Activated CD4-positive, alpha-beta T cell treated with anti-CD3 and anti-CD28 coated beads, Interleukin-2, Interleukin-6, amounts not matched to agents 100 ng/mL and 50 ng/mL, durations not matched to agents 16 hours and 8 hours (primary cell): ENCODE data around the gene TSPEAR.
"Not testable (repeated sequence)": the region's sequence is repeated elsewhere in the genome, so short reads cannot be mapped to it uniquely, and the experiment has no call there.

Experiments
- DNase-seq: peaks from one replicate; pipeline ENCODE4 v3.0.0-alpha.2; 2020

Gene TSPEAR

GRCh38 chr21:44580231-44580821 lies 131.0 kb downstream of the TSPEAR start, which contains the start of gene KRTAP10-5:
Gene KRTAP10-5, minus strand, starts transcription at chr21:44580604. Its CDS starts 26 bp downstream, at chr21:44580578.
- DNase-seq: not testable (repeated sequence)

DNA sequence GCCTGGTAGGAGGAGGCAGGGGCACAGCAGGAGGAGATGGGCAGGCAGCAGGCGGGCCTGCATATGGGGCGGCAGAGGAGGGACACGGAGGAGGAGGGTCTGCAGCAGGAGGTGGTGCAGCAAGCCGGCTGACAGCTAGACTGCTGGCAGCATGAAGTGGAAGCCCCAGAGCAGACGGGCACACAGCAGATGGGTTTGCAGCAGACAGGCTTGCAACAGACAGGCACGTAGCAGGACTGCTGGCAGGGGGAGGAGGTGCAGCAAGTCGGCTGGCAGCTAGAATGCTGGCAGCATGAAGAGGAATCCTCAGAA lies 131.6 kb downstream of the TSPEAR start:
- DNase-seq: no peak

DNA sequence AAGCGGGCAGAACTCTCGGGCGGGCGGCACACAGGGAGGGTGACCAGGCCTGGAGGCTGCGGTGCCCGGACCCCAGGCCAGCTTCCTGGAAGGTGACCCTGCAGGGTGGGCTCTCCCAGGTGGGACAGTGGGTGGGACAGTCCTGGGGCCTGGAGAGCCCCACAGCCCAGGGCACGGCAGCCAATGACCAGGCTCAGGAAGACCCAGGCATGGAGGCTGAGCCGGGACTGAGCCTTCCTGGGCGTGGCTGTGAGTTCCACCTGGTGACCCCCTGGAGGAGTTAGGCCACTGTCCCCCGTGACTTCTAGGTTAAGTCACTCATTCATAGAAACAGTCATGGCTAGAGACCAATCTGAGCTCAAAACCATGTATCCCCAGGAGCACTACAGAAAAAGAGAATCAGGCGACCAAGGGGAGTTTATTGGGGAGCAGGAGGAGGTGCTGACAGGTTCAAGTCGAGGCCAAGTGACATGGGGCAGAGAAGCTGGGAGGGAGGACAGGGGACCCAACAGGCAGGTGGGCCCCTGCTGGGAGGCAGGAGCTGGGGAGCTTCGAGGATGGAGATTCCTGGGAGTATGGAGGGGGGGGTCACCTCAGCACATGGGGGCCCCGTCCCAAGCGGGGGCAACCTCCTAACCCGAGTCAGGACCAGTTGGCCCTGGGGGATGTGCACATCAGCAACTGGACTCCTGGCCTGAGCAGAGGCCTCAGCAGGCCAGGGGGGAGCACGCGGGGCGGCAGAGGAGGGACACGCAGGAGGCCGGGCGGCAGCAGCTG lies 132.1 kb downstream of the TSPEAR start:
- no peak for DNase-seq

DNA sequence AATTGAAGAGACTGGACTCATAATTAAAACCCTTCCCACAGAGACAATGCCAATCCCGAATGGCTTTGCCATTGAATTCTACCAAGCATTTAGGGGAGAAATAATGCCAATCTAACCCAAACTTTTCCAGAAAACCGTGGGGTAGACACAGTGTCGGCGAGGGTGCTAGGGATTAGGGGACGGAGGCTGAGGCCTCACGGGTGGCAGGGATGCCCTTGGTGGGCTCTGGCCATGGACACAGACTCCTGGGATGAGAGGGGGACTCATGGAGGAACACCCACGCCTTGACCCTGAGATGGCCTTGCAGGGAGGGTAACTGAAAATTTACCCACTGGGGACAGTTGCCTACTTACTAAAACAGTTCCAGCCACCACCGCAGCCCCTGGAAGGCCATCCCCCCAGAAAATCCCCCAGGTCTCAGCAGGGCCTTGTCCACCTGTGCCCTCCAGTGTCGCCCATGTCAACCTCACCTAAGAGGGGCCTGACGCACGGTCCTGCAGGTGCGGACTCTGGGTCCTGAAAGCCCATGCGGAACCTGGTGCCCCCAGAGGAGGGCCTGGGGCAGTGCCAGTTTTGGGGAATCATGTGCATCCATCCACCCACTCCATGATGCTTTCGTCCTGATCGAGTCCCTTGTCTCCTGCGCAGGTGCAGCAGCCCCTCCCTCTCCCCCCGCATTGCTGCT lies 132.9 kb downstream of the TSPEAR start:
- no peak for DNase-seq

- no peak for DNase-seq
These were observed 135.3 kb downstream of the TSPEAR start for GRCh38 chr21:44576025-44576420.

- no peak for DNase-seq
These were observed 135.9 kb downstream of the TSPEAR start for GRCh38 chr21:44575307-44576024.

DNA sequence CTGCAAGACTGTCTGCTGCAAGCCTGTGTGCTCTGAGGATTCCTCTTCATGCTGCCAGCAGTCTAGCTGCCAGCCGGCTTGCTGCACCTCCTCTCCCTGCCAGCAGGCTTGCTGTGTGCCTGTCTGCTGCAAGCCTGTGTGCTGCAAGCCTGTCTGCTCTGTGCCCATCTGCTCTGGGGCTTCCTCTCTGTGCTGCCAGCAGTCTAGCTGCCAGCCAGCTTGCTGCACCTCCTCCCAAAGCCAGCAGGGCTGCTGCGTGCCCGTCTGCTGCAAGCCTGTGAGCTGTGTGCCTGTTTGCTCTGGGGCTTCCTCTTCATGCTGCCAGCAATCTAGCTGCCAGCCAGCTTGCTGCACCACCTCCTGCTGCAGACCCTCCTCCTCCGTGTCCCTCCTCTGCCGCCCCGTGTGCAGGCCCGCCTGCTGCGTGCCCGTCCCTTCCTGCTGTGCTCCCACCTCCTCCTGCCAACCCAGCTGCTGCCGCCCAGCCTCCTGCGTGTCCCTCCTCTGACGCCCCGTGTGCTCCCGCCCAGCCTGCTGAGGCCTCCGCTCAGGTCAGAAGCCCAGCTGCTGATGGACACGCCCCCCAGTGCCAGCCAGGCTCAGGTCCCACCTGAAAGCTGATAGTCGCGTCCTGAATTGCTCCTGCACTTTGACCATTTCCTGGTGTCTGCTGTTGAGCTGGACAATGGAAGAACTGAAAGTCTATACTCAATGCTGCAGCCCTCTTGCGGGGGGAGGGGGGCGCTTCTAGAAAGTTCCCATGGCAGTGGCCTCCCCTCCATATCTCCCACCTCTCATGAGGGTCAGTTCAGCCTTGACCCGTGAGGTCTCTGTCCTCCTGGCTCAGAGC lies 136.7 kb downstream of the TSPEAR start:
- no peak for DNase-seq

GRCh38 chr21:44573630-44574456 lies 137.5 kb downstream of the TSPEAR start, which contains the start of gene KRTAP10-4:
Gene KRTAP10-4, plus strand, starts transcription at chr21:44573729. Its CDS starts 30 bp downstream, at chr21:44573759.
- not testable (repeated sequence) for DNase-seq

DNA sequence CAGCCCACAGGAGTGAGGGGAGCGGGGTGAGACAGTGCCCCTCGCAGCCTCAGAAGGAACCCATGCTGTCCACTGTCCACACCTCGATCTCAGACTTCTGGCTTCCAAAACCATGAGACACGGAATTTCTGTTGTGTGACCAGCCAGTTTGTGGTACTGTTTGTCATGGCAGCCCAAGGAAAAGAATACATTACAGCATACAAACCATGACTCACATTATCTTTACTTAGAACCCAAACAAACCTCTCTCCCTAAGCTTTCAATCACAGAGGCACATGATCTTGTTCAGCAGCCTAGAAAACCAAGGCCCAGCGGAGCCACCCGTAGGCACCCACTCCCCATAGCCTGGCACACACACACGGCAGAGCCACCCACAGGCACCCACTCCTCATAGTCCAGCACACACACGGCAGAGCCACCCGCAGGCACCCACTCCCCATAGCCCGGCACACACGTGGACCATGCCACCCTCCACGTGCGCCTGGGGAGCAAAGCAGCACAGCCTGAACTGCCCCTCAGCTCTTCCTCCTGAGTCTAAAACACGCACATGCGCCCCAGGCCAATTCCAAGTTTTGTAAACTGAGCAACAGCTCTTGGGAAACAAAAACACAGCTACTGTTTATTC lies 138.3 kb downstream of the TSPEAR start:
- DNase-seq: no peak

DNA sequence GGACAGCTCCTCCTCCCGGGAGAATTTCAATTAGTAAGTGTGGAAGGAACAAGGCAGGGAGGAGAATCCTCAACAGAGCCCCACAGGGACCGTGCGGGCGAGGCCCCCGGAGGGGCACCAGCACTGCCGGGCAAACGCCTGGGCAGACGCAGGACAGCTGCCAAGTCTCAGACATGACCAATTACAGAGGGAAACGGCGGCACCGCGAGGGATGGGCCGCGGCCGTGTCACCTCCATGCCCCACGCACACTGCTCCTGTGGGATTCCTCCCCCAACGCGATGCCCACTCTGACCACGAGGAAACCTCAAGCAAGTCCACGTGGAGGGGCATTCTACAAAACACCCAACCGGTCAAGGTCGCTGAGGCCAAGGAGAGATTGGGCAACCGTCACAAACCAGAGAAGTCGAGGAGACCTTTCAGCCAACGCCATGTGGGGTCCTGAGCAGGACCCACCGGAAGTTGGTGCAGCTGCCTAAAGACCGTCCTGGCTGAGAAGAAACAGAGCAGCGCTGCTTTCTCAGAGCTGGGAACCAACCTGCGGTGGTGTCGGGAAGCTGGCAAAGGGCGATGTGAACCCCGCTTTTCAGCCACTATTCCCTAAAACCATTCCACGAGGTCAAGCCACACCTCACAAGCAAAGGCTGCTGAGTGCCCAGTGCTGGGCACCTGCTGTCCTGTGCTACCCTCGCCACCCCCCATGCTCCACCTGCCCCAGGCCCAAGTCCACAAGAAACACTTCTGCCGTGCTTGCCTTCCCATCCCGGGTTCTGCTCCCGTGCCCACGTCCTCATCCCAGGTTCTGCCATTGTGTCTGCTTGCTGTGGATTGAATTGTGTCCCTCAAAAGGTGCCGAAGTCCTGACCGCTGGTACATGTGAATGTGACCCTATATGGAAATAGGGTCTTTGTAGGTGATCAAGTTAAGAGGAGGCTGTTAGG lies 139.3 kb downstream of the TSPEAR start:
- no peak for DNase-seq

- no peak for DNase-seq
These were observed 140.1 kb downstream of the TSPEAR start for GRCh38 chr21:44571296-44571695.

DNA sequence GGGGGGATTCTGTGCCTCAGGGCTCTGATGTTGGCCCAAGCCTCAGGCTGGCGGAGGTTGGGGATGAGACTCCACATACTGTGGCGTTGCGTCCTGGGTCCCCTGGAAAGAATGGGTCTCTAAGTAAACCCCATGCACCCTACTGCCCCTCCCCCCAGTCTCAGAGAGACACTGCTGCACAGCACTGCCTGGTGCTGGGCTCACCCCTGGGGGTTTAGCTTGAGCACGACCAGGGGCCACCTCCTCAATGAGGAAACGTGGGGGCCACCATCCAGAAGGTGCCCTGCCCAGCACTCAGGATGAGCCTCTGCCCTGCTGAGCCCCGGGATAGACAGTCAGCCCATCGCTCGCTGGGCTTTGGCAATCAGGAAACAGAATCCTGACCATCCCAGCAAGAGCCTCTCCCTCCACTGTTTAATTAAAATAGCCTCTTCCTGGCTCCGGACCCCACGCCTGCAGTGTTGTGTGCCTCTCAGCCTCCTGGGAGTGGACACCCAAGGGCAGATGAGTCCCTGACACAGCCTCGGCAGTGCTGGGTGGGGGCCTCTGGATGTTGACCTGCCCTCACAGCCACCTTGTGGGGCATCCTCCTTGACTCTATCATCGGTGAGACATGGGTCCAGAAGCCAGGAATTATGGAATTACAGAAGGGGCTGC lies 141.4 kb downstream of the TSPEAR start:
- DNase-seq: no peak

DNA sequence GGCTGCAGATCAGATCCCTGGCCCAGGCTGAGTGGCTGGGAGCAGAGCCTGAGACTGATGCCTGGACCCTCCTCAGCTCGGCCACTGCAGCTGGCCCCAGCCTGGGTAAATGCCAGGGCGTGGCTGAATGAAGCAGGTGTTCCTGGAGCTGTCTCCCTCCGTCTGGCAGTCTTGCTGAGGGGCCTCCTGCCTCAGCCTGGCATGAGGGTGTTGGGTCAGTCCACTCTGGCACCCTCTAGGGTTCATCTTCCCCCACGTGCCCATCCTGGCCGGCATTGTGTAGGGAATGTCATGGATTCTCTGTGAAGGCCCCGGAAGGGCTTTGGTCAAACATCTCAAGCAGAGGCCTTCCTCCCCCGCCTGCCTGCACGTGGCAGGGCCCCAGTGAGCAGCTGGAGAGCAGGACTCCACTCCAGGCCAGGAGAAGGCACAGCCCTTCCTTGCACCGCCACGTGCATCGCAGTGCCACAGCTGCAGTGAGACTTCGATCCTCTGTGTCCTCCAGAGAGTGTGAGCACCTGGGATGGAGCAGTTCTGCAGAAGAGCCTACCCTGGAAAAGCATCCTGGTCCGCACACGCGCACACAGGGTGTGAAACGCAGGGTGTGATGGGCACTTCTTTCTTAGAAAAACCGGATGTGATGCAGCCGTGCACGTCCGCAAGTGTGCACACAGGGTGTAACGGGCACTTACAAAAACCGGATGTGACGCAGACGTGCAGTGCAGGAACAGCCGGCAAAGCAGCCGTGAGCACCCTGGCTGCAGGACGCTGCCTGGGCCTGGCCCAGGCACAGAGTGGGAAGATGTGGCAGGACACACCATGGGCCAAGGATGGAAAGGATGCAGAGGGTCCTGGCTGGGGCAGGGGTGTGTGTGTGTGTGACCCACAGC lies 142.5 kb downstream of the TSPEAR start:
- no peak for DNase-seq

DNA sequence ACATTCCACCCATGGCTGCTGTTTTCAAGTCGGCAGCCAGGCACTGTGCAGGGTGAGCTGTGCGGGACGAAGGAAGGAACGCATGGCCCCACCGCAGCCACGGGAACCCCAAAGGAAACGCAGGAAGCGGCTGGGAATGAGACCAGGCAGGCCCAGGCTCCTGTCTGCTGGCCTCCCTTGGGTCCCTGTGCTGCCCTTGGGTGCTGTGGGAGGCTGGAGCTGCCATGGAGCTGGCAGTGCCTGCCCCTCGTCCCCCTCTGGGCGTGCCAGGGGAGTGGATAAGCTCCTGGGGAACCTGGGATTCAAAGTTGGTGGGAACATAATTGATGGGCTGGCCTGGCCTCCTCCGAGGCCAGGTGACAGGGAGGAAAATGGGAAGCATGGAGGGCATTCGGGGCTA lies 143.1 kb downstream of the TSPEAR start:
- no peak for DNase-seq

GRCh38 chr21:44567481-44568171 lies 143.7 kb downstream of the TSPEAR start:
- DNase-seq: no peak

- DNase-seq: no peak
These were observed 145.0 kb downstream of the TSPEAR start for GRCh38 chr21:44566403-44566802.

DNA sequence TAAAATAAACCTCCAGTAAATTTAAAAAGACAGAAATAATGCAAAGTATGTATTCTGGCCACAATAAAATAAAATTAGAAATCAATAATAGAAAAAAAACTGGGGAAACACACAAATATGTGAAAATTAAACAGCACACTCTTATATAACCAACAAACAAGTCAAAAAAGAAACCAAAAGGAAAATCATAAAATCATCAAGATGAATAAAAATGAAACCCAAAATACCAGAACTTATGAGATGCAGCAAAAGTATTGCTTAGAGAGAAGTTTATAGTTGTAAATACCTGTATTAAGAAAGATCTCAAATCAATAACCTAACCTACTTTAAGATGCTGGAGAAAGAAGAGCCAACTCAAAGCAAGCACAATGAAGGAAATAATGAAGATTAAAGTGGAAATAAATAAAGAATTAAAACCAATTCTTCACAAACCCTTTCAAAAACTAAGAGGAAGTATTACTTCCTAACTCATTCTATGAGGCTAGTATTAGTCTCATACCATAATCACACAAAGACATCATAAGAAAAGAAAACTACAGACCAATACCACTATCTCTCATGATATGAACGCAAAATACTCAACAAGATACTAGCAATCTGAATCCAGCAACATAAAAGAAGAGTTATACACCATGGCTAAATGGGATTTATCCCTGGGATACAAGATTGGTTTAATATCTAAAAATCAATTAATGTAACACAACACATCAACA lies 146.3 kb downstream of the TSPEAR start:
- no peak for DNase-seq
